Neutrophil (primary cell): ENCODE data around the gene FAM184A.

ENCODE experiments used
- H3K27ac ChIP-seq: fragments of 200-600 bp; sonication (generic); 2 replicates; pipeline ENCODE4 v1.5.1; 2016; ENCODE audit warnings: mild to moderate bottlenecking, moderate library complexity
- H3K27me3 ChIP-seq: fragments of 200-600 bp; sonication (generic); 2 replicates; pipeline ENCODE4 v1.6.0; 2016; ENCODE audit warnings: mild to moderate bottlenecking
- H3K36me3 ChIP-seq: fragments of 200-600 bp; sonication (generic); 2 replicates; pipeline ENCODE4 v1.5.1; 2017
- H3K4me1 ChIP-seq, 2 experiments: fragments of 200-600 bp in 1 of 2; sonication (generic) in 1 of 2; 1 replicate in 1 of 2; 2 replicates in 1 of 2; pipeline versions ENCODE4 v1.5.1 to v1.6.1; 2013 to 2016; ENCODE audit warnings: low read depth in 1 of 2, low read length in 1 of 2, mild to moderate bottlenecking in 1 of 2, moderate library complexity in 1 of 2; ENCODE audit not compliant: control insufficient read depth in 1 of 2, insufficient read depth in 1 of 2
- H3K4me3 ChIP-seq, 2 experiments: fragments of 200-600 bp in 1 of 2; sonication (generic) in 1 of 2; 1 replicate in 1 of 2; 2 replicates in 1 of 2; pipeline ENCODE4 v1.5.1; 2013 to 2016; ENCODE audit warnings: low read depth in 1 of 2, low read length in 1 of 2, mild to moderate bottlenecking in 1 of 2, moderate library complexity in 1 of 2
- H3K9me3 ChIP-seq: fragments of 200-600 bp; sonication (generic); 2 replicates; pipeline ENCODE4 v1.5.1; 2016
- CTCF ChIP-seq: fragments of 200-600 bp; sonication (generic); IDR thresholded peaks from 2 replicates; pipeline ENCODE4 v1.5.1; 2016; ENCODE audit warnings: antibody characterized with exemption

FAM184A gene

GRCh38 chr6:118992186-118992795 is 86.2 kb downstream of the FAM184A start:
- H3K4me1 ChIP-seq: no peaks in the 10 kb centered on the region

GRCh38 chr6:118986312-118986711 is 92.2 kb downstream of the FAM184A start:
- no peaks in the 10 kb centered on the region for H3K36me3 ChIP-seq
- TF ChIP-seq CTCF: no peak
- H3K27ac ChIP-seq: no peak overlapping the region

More at GRCh38 chr6:118992186-118992795, 86.2 kb downstream of the FAM184A start:
- H3K36me3 ChIP-seq: no peaks in the 10 kb centered on the region
- no peaks in the 10 kb centered on the region for H3K9me3 ChIP-seq
- H3K4me3 ChIP-seq: no peak overlapping the region
- no peaks in the 10 kb centered on the region for H3K27me3 ChIP-seq
- TF ChIP-seq CTCF: no peak
- H3K27ac ChIP-seq: no peak overlapping the region

GRCh38 chr6:118985123-118985830 is 93.2 kb downstream of the FAM184A start:
- Histone ChIP-seq H3K4me1 (no peaks in the 10 kb centered on the region), H3K27ac (no peak overlapping the region), H3K36me3 (no peaks in the 10 kb centered on the region), H3K4me3 (no peak overlapping the region), H3K27me3 (no peaks in the 10 kb centered on the region), H3K9me3 (no peaks in the 10 kb centered on the region)
- TF ChIP-seq CTCF: no peak

More at GRCh38 chr6:118986312-118986711, 92.2 kb downstream of the FAM184A start:
- H3K27me3 ChIP-seq: no peaks in the 10 kb centered on the region
- no peaks in the 10 kb centered on the region for H3K4me1 ChIP-seq
- H3K4me3 ChIP-seq: no peak overlapping the region
- H3K9me3 ChIP-seq: no peaks in the 10 kb centered on the region

- Histone ChIP-seq H3K27ac (no peak overlapping the region), H3K4me1 (no peaks in the 10 kb centered on the region), H3K4me3 (no peak overlapping the region), H3K36me3 (no peaks in the 10 kb centered on the region), H3K9me3 (no peaks in the 10 kb centered on the region), H3K27me3 (no peaks in the 10 kb centered on the region)
- no peak for TF ChIP-seq CTCF
Observed at GRCh38 chr6:118984342-118984741, 94.1 kb downstream of the FAM184A start.

- H3K36me3 ChIP-seq: no peaks in the 10 kb centered on the region
- no peak for TF ChIP-seq CTCF
Observed at GRCh38 chr6:118982575-118982911, 95.9 kb downstream of the FAM184A start.

More at GRCh38 chr6:118982575-118982911, 95.9 kb downstream of the FAM184A start:
- H3K4me3 ChIP-seq: no peak overlapping the region
- H3K27me3 ChIP-seq: no peaks in the 10 kb centered on the region
- no peaks in the 10 kb centered on the region for H3K9me3 ChIP-seq
- H3K27ac ChIP-seq: no peak overlapping the region
- H3K4me1 ChIP-seq: no peaks in the 10 kb centered on the region
